ENCODE measurements around the gene STAT1. TPM values are rescaled to one million over a fixed set of nuclear protein-coding genes. Genes with fewer than 3 reads are reported as not detected.
"Not testable (repeated sequence)": the region's sequence is repeated elsewhere in the genome, so short reads cannot be mapped to it uniquely, and the experiment has no call there.

STAT1 gene
- total and polyA plus RNA-seq, 3 donors from 2014 or later, result 52.7 to 87.1 (median 60.5) TPM

- Histone ChIP-seq H3K27ac (no peak overlapping the region), H3K4me3 (no peak overlapping the region), H3K9me3 (no peaks in the 10 kb centered on the region), H3K27me3 (no peaks in the 10 kb centered on the region), H3K36me3 (ENCODE audit: low read depth, missing control alignments) (no peaks in the 10 kb centered on the region), H3K4me1 (no peaks in the 10 kb centered on the region)
- TF ChIP-seq CTCF (IDR thresholded peaks at IDR 0.05) (no peak), POLR2A (IDR thresholded peaks at IDR 0.05) (no peak)
- 69 to 74% methylated on average over 6 of the region's 6 CpGs for WGBS, 2 donors
- no peak for DNase-seq
- intact Hi-C loops (cut with DNase I; ENCODE audit: low total_unique reads), result no loop called here
Observed at GRCh38 chr2:190964170-190964795, 49.7 kb downstream of the STAT1 start.

GRCh38 chr2:190963088-190963487 is 50.9 kb downstream of the STAT1 start:
- 74 to 76% methylated on average over 2 of the region's 2 CpGs for WGBS, 2 donors
- Histone ChIP-seq H3K4me3 (no peak overlapping the region), H3K4me1 (no peaks in the 10 kb centered on the region), H3K27ac (no peak overlapping the region), H3K27me3 (no peaks in the 10 kb centered on the region), H3K36me3 (ENCODE audit: low read depth, missing control alignments) (no peaks in the 10 kb centered on the region), H3K9me3 (no peaks in the 10 kb centered on the region)
- DNase-seq, result no peak
- TF ChIP-seq CTCF (IDR thresholded peaks at IDR 0.05) (no peak), POLR2A (IDR thresholded peaks at IDR 0.05) (no peak)
- intact Hi-C loops (cut with DNase I; ENCODE audit: low total_unique reads), result no loop called here

GRCh38 chr2:190961918-190962487 is 52.0 kb downstream of the STAT1 start:
- no peaks in the 10 kb centered on the region for H3K4me1 ChIP-seq
- no peak for DNase-seq
- no peaks in the 10 kb centered on the region for H3K9me3 ChIP-seq
- no peak overlapping the region for H3K27ac ChIP-seq
- H3K4me3 ChIP-seq, result no peak overlapping the region
- TF ChIP-seq CTCF (IDR thresholded peaks at IDR 0.05) (no peak), POLR2A (IDR thresholded peaks at IDR 0.05) (no peak)
- H3K27me3 ChIP-seq, result no peaks in the 10 kb centered on the region
- H3K36me3 ChIP-seq (ENCODE audit: low read depth, missing control alignments), result no peaks in the 10 kb centered on the region
- intact Hi-C loops (cut with DNase I; ENCODE audit: low total_unique reads), result no loop called here
- 74 to 79% methylated on average over 2 of the region's 2 CpGs for WGBS, 2 donors

GRCh38 chr2:190961117-190961516 is 52.9 kb downstream of the STAT1 start:
- H3K4me1 ChIP-seq; H3K27me3 ChIP-seq; H3K27ac ChIP-seq; H3K4me3 ChIP-seq; H3K9me3 ChIP-seq; H3K36me3 ChIP-seq (ENCODE audit: low read depth, missing control alignments); DNase-seq; intact Hi-C loops (cut with DNase I; ENCODE audit: low total_unique reads): not testable (repeated sequence)
- 89 to 96% methylated on average over 5 of the region's 5 CpGs for WGBS, 2 donors

GRCh38 chr2:190959911-190960788 is 53.8 kb downstream of the STAT1 start:
- no peak for DNase-seq
- no peaks in the 10 kb centered on the region for H3K36me3 ChIP-seq (ENCODE audit: low read depth, missing control alignments)
- H3K27me3 ChIP-seq, result no peaks in the 10 kb centered on the region
- TF ChIP-seq POLR2A (IDR thresholded peaks at IDR 0.05) (no peak), CTCF (IDR thresholded peaks at IDR 0.05) (no peak)
- H3K4me1 ChIP-seq, result no peaks in the 10 kb centered on the region
- 74 to 76% methylated on average over 5 of the region's 5 CpGs for WGBS, 2 donors
- H3K27ac ChIP-seq, result no peak overlapping the region
- no peak overlapping the region for H3K4me3 ChIP-seq
- intact Hi-C loops (cut with DNase I; ENCODE audit: low total_unique reads), result no loop called here
- H3K9me3 ChIP-seq, result no peaks in the 10 kb centered on the region
